PC-9 (cell line): Measurements from ENCODE around the gene PC.

ENCODE experiments used
- CTCF ChIP-seq: fragments of 200-600 bp; sonication (generic); conservative IDR thresholded peaks from 2 replicates; pipeline ENCODE4 v1.6.1; 2017; ENCODE audit warnings: mixed run types, antibody characterized with exemption, mild to moderate bottlenecking, moderate library complexity
- EZH2 ChIP-seq: fragments of 200-600 bp; sonication (generic); IDR thresholded peaks from 2 replicates; pipeline ENCODE4 v1.8.0; 2017; ENCODE audit warnings: antibody characterized with exemption, low read depth

DNA sequence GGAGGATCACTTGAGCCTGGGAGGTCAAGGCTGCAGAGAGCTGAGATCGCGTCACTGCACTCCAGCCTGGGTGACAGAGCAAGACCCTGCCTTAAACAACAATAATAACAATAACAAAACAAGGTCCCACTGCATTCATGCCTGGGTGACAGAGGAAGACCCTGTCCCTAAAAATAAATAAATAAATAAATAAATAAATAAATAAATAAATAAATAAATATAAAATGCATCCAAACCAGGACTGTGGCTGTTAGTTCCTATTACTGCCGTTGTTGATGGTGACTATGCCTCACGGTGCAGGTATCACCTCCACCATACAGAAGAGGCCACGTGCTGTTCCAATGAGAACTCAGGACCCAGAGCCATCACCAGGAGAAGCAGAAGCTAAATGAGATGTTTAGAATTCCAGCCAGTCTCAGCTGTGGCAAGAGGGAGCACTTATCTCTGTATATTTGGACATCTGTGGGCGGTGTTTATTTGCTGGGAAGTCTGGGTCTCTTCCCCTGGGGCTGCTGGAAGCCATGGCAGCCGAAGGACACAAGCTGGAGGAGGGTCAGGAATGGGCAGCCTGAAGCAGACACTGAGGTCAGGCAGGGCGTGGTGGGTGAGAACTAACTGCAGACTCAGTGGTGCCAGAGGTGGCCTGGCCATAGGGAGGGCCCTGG is 38.6 kb upstream of the PC start:
- TF ChIP-seq CTCF, result no peak
- no peak for TF ChIP-seq EZH2
